Caco-2 (cell line): Measurements from ENCODE around the gene SLIT3. TPM values are rescaled to one million over a fixed set of nuclear protein-coding genes. Genes with fewer than 3 reads are reported as not detected.

ENCODE experiments used
- BruUV-seq: library from RNA; stranded (reverse); fragments of 400-500 nt; replicated peaks from 2 replicates; lab custom pipeline; 2021; lab: Mats Ljungman, UMichigan
- CTCF ChIA-PET: fragments of 300-600 bp; sonication (Branson Sonifier 250); formaldehyde crosslinking; loops from one replicate; lab custom pipeline; 2022; ENCODE audit warnings: antibody characterized with exemption; lab: Charles Lee
- POLR2A ChIA-PET: fragments of 300-600 bp; sonication (Branson Sonifier 250); formaldehyde crosslinking; loops from one replicate; lab custom pipeline; 2022; ENCODE audit warnings: antibody characterized with exemption; lab: Charles Lee
- DNase-seq, 2 experiments: peaks; one replicate each; pipeline versions ENCODE4 v3.0.0 to v3.0.0-alpha.2; 2020 to 2022
- H3K27me3 ChIP-seq: replicated peaks from 2 replicates; pipeline ENCODE4 v1.6.0; 2011; ENCODE audit warnings: low read length; ENCODE audit not compliant: control insufficient read depth, insufficient read depth
- H3K36me3 ChIP-seq: 2 replicates; pipeline ENCODE4 v1.5.1; 2011; ENCODE audit warnings: low read length; ENCODE audit not compliant: control insufficient read depth, insufficient read depth
- H3K4me1 ChIP-seq: fragments of 250-450 bp; sonication (Bioruptor Pico); 2 replicates; pipeline ENCODE4 v1.5.1; 2020; ENCODE audit warnings: mild to moderate bottlenecking
- H3K4me3 ChIP-seq: 2 replicates; pipeline ENCODE4 v1.5.1; 2011; ENCODE audit warnings: low read depth, mild to moderate bottlenecking, control low read depth, low read length
- H3K9me3 ChIP-seq: fragments of 250-450 bp; sonication (Bioruptor Pico); 2 replicates; pipeline ENCODE4 v1.5.1; 2020; ENCODE audit warnings: mild to moderate bottlenecking, moderate library complexity
- H3K27ac Mint-ChIP-seq: one replicate; pipeline ENCODE4 v1.8.0; 2022; ENCODE audit warnings: mixed read lengths; ENCODE audit not compliant: unreplicated experiment
- H3K27me3 Mint-ChIP-seq: one replicate; pipeline ENCODE4 v1.8.0; 2022; ENCODE audit warnings: mixed read lengths; ENCODE audit not compliant: insufficient read depth, unreplicated experiment
- H3K36me3 Mint-ChIP-seq: one replicate; pipeline ENCODE4 v1.8.0; 2022; ENCODE audit warnings: mild to moderate bottlenecking, mixed read lengths; ENCODE audit not compliant: insufficient read depth, unreplicated experiment
- H3K4me1 Mint-ChIP-seq: one replicate; pipeline ENCODE4 v1.8.0; 2022; ENCODE audit warnings: low read depth, mixed read lengths; ENCODE audit not compliant: unreplicated experiment
- H3K4me3 Mint-ChIP-seq: one replicate; pipeline ENCODE4 v1.8.0; 2022; ENCODE audit warnings: mild to moderate bottlenecking, moderate library complexity, mixed read lengths; ENCODE audit not compliant: unreplicated experiment
- H3K9me3 Mint-ChIP-seq: one replicate; pipeline ENCODE4 v1.8.0; 2022; ENCODE audit warnings: mixed read lengths; ENCODE audit not compliant: unreplicated experiment
- CTCF ChIP-seq, 2 experiments: fragments of 200-600 bp in 1 of 2; IDR thresholded peaks; 1 replicate in 1 of 2; 2 replicates in 1 of 2; pipeline versions ENCODE4 v1.5.1 to v1.8.0; 2011 to 2022; ENCODE audit warnings: antibody characterized with exemption in 1 of 2, control low read depth in 1 of 2, inconsistent platforms in 1 of 2, low read depth in 1 of 2, low read length in 1 of 2, mild to moderate bottlenecking in 1 of 2, moderate library complexity in 1 of 2; ENCODE audit not compliant: insufficient read depth in 1 of 2, severe bottlenecking in 1 of 2, unreplicated experiment in 1 of 2
- intact Hi-C: fragments of 100-400 bp; cut with micrococcal nuclease; formaldehyde crosslinking; loops from one replicate; pipeline ENCODE4 v1.10.0; 2022; ENCODE audit not compliant: unreplicated experiment
- total RNA-seq: library from RNA; stranded (reverse); gene quantifications from 2 replicates; pipeline ENCODE4 v1.2.3, GENCODE V29; 2022

The SLIT3 gene
- total RNA-seq, 1 experiment from 2014 or later = 2.1 TPM

DNA sequence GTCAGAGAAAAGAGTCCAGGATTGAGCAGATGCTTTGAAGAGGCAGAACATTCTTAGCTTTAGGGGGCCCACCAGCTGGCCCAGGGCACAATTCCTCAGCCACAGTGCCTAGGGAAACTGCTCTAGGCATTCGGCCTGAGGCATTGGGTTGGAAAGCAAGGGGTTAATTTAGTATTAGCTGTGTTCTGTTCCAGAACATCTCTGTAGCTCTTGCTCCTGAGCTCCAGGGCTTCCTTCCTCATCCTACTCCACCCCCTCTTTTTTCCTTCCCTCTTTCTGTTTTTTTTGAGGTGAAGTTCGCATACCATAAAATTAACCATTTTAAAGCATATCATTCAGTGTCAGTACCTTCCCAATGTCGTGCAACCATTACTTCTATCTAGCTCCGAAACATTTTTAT lies 647.3 kb downstream of the SLIT3 start:
- no peaks in the 10 kb centered on the region for H3K36me3 ChIP-seq
- Mint-ChIP-seq H3K4me3 (no peak overlapping the region), H3K27me3 (no peaks in the 10 kb centered on the region), H3K27ac (no peak overlapping the region), H3K36me3 (no peaks in the 10 kb centered on the region), H3K4me1 (no peaks in the 10 kb centered on the region), H3K9me3 (peaks cover 9% of the 10 kb centered on the region)
- no peaks in the 10 kb centered on the region for H3K9me3 ChIP-seq
- no peak for DNase-seq
- ChIA-PET CTCF (no interaction called here), POLR2A (no interaction called here)
- no TSS peak for BruUV-seq
- no peak overlapping the region for H3K4me3 ChIP-seq
- no peaks in the 10 kb centered on the region for H3K4me1 ChIP-seq
- no peaks in the 10 kb centered on the region for H3K27me3 ChIP-seq
- TF ChIP-seq CTCF (IDR thresholded peaks at IDR 0.05; ENCODE audit: insufficient read depth in 1 of 2, low read depth in 1 of 2, low read length in 1 of 2, severe bottlenecking in 1 of 2, unreplicated experiment in 1 of 2) = no peak
- intact Hi-C loops = no loop called here

DNA sequence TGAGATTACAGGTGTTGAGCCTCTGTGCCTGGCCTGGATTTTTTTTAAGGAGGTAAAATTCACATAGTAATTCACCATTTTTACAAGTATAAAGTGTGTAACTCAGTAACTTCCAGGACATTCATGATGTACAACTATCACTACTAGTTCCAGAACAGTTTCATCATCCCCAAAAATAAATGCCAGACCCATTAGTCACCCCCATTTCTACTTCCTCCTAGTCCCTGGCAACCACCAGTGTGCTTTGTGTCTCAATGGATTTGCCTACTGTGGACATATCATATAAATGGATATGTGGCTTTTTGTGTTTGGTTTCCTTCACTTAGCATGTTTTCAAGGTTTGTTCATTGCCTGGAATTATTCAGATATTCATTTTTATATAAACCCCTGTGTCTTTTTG lies 649.3 kb downstream of the SLIT3 start:
- ChIA-PET POLR2A (interaction anchor here (0.6 kb wide), 1 partner anchor 42 kb away, joined by 3 read pairs; no protein-coding TSS in a partner anchor), CTCF (no interaction called here)
- H3K36me3 ChIP-seq = no peaks in the 10 kb centered on the region
- no peak for TF ChIP-seq CTCF (IDR thresholded peaks at IDR 0.05; ENCODE audit: insufficient read depth in 1 of 2, low read depth in 1 of 2, low read length in 1 of 2, severe bottlenecking in 1 of 2, unreplicated experiment in 1 of 2)
- Mint-ChIP-seq H3K27me3 (no peaks in the 10 kb centered on the region), H3K36me3 (peaks cover 8% of the 10 kb centered on the region), H3K4me1 (peaks cover 9% of the 10 kb centered on the region), H3K27ac (no peak overlapping the region), H3K9me3 (peaks cover 21% of the 10 kb centered on the region), H3K4me3 (no peak overlapping the region)
- peaks cover 7% of the 10 kb centered on the region; the same call in 1 of the 2 replicates for H3K4me1 ChIP-seq
- no peak overlapping the region for H3K4me3 ChIP-seq
- intact Hi-C loops = no loop called here
- H3K9me3 ChIP-seq = no peaks in the 10 kb centered on the region; the same call in 1 of the 2 replicates
- no TSS peak for BruUV-seq
- no peaks in the 10 kb centered on the region for H3K27me3 ChIP-seq
- no peak for DNase-seq

GRCh38 chr5:168649306-168649705 lies 651.6 kb downstream of the SLIT3 start:
- ChIA-PET POLR2A (no interaction called here), CTCF (no interaction called here)
- Mint-ChIP-seq H3K9me3 (peaks cover 32% of the 10 kb centered on the region), H3K27ac (no peak overlapping the region), H3K27me3 (no peaks in the 10 kb centered on the region), H3K4me1 (peaks cover 9% of the 10 kb centered on the region), H3K4me3 (no peak overlapping the region), H3K36me3 (peaks cover 8% of the 10 kb centered on the region)
- intact Hi-C loops = no loop called here
- no peak for TF ChIP-seq CTCF (IDR thresholded peaks at IDR 0.05; ENCODE audit: insufficient read depth in 1 of 2, low read depth in 1 of 2, low read length in 1 of 2, severe bottlenecking in 1 of 2, unreplicated experiment in 1 of 2)
- Histone ChIP-seq H3K36me3 (no peaks in the 10 kb centered on the region), H3K9me3 (peaks cover 4% of the 10 kb centered on the region), H3K4me1 (peaks cover 12% of the 10 kb centered on the region; the same call in 1 of the 2 replicates), H3K4me3 (no peak overlapping the region), H3K27me3 (no peaks in the 10 kb centered on the region)
- BruUV-seq = no TSS peak
- no peak for DNase-seq
